CD8-positive, alpha-beta memory T cell (primary cell): ENCODE results near the gene PLEKHA3. TPM values are rescaled to one million over a fixed set of nuclear protein-coding genes. Genes with fewer than 3 reads are reported as not detected.
"Not testable (repeated sequence)": the region's sequence is repeated elsewhere in the genome, so short reads cannot be mapped to it uniquely, and the experiment has no call there.

ENCODE experiments used
- CTCF ChIA-PET: fragments of 350-600 bp; sonication (Branson Sonifier 250); formaldehyde crosslinking; loops from one replicate; lab custom pipeline; 2021; ENCODE audit warnings: antibody characterized with exemption; lab: Charles Lee
- POLR2A ChIA-PET: fragments of 350-600 bp; sonication (Branson Sonifier 250); formaldehyde crosslinking; loops from one replicate; lab custom pipeline; 2021; ENCODE audit warnings: antibody characterized with exemption; lab: Charles Lee
- DNase-seq, 5 donors: peaks; one replicate each; pipeline versions ENCODE4 v3.0.0 to v3.0.0-alpha.2; 2020 to 2022; ENCODE audit warnings: mixed read lengths in 1 of 5
- H3K27ac ChIP-seq: one replicate; pipeline ENCODE4 v1.7.0; 2013; ENCODE audit warnings: low read depth, mild to moderate bottlenecking, low read length, moderate library complexity
- H3K27me3 ChIP-seq: 2 replicates; pipeline ENCODE4 v1.7.0; 2013; ENCODE audit warnings: low read length, mild to moderate bottlenecking; ENCODE audit not compliant: insufficient read depth, poor library complexity, severe bottlenecking
- H3K36me3 ChIP-seq: 2 replicates; pipeline ENCODE4 v1.7.0; 2013; ENCODE audit warnings: mild to moderate bottlenecking, low read length, moderate library complexity; ENCODE audit not compliant: insufficient read depth
- H3K4me1 ChIP-seq: 2 replicates; pipeline ENCODE4 v1.7.0; 2013; ENCODE audit warnings: mild to moderate bottlenecking, low read length, moderate library complexity; ENCODE audit not compliant: insufficient read depth
- H3K4me3 ChIP-seq: 2 replicates; pipeline ENCODE4 v1.7.0; 2013; ENCODE audit warnings: mild to moderate bottlenecking, low read length
- H3K9me3 ChIP-seq: 2 replicates; pipeline ENCODE4 v1.7.0; 2013; ENCODE audit warnings: mild to moderate bottlenecking, low read length
- H3K27ac Mint-ChIP-seq, 8 donors: one replicate each; pipeline ENCODE4 v1.8.0; 2020 to 2021; ENCODE audit warnings: mixed read lengths in 8 of 8, mild to moderate bottlenecking in 6 of 8, inconsistent platforms in 3 of 8, moderate library complexity in 3 of 8
- H3K27me3 Mint-ChIP-seq, 2 donors: one replicate each; pipeline ENCODE4 v1.8.0; 2020 to 2021; ENCODE audit warnings: mixed read lengths in 2 of 2, mild to moderate bottlenecking in 1 of 2, moderate library complexity in 1 of 2
- H3K36me3 Mint-ChIP-seq, 3 donors: one replicate each; pipeline ENCODE4 v1.8.0; 2020 to 2021; ENCODE audit warnings: mixed read lengths in 3 of 3, inconsistent platforms in 1 of 3, mild to moderate bottlenecking in 1 of 3
- H3K4me1 Mint-ChIP-seq, 3 donors: one replicate each; pipeline ENCODE4 v1.8.0; 2020 to 2021; ENCODE audit warnings: mixed read lengths in 3 of 3, inconsistent platforms in 1 of 3, mild to moderate bottlenecking in 1 of 3
- H3K4me3 Mint-ChIP-seq, 7 donors: one replicate each; pipeline ENCODE4 v1.8.0; 2020 to 2021; ENCODE audit warnings: mixed read lengths in 7 of 7, mild to moderate bottlenecking in 6 of 7, moderate library complexity in 4 of 7, inconsistent platforms in 2 of 7
- H3K9me3 Mint-ChIP-seq, 5 donors: one replicate each; pipeline ENCODE4 v1.8.0; 2020 to 2022; ENCODE audit warnings: mixed read lengths in 5 of 5, mild to moderate bottlenecking in 3 of 5, moderate library complexity in 2 of 5, inconsistent platforms in 1 of 5
- polyA plus RNA-seq: library from polyadenylated mRNA; unstranded; fragments of 300-500 nt; fragmentation: Illumina TruSeq; gene quantifications from one replicate; pipeline ENCODE4 v1.2.3, GENCODE V29; 2021
- total RNA-seq, 2 experiments: library from RNA; stranded (reverse); gene quantifications; one replicate each; pipeline ENCODE4 v1.2.3, GENCODE V29; 2021

Gene PLEKHA3
- total and polyA plus RNA-seq, 3 experiments from 2014 or later, result 25.1 to 34.9 (median 28.1) TPM

GRCh38 chr2:178525010-178525409 is 44.8 kb downstream of the PLEKHA3 start:
- H3K36me3 Mint-ChIP-seq, result peaks cover 0 to 24% (median 13%) of the 10 kb centered on the region in 3 donors
- DNase-seq, CTCF ChIA-PET, H3K9me3 Mint-ChIP-seq, H3K36me3 ChIP-seq, H3K27ac ChIP-seq, H3K27me3 Mint-ChIP-seq, H3K9me3 ChIP-seq, H3K4me3 ChIP-seq, POLR2A ChIA-PET, H3K27ac Mint-ChIP-seq, H3K27me3 ChIP-seq: not testable (repeated sequence)
- H3K4me1 ChIP-seq, result peaks cover 12% of the 10 kb centered on the region
- H3K4me3 Mint-ChIP-seq, result peak overlapping the region in 1 of 7 donors; percentile 65
- peaks cover 21 to 71% (median 42%) of the 10 kb centered on the region in 3 donors for H3K4me1 Mint-ChIP-seq

GRCh38 chr2:178525460-178525859 is 45.2 kb downstream of the PLEKHA3 start:
- Mint-ChIP-seq H3K27ac (peak overlapping the region in 2 of 8 donors; percentile 5 to 11), H3K4me1 (peaks cover 22 to 75% (median 45%) of the 10 kb centered on the region in 3 donors), H3K4me3 (peak overlapping the region in 5 of 7 donors; percentile 1 to 51 (median 20)), H3K36me3 (peaks cover 0 to 24% (median 13%) of the 10 kb centered on the region in 3 donors)
- H3K9me3 Mint-ChIP-seq, H3K27me3 Mint-ChIP-seq, H3K4me3 ChIP-seq, H3K27me3 ChIP-seq, H3K9me3 ChIP-seq, DNase-seq, H3K36me3 ChIP-seq, POLR2A ChIA-PET, CTCF ChIA-PET, H3K27ac ChIP-seq: not testable (repeated sequence)
- H3K4me1 ChIP-seq, result peaks cover 12% of the 10 kb centered on the region

GRCh38 chr2:178526256-178526655 is 46.0 kb downstream of the PLEKHA3 start:
- POLR2A ChIA-PET, result no interaction called here
- no peaks in the 10 kb centered on the region for H3K9me3 ChIP-seq
- H3K4me1 ChIP-seq, result peaks cover 12% of the 10 kb centered on the region
- Mint-ChIP-seq H3K9me3 (peaks cover 0 to 3% (median 0%) of the 10 kb centered on the region in 5 donors), H3K27ac (no peak overlapping the region), H3K36me3 (peaks cover 0 to 32% (median 13%) of the 10 kb centered on the region in 3 donors), H3K4me3 (no peak overlapping the region), H3K4me1 (peaks cover 28 to 81% (median 52%) of the 10 kb centered on the region in 3 donors), H3K27me3 (no peaks in the 10 kb centered on the region)
- no peaks in the 10 kb centered on the region for H3K27me3 ChIP-seq
- H3K4me3 ChIP-seq, result no peak overlapping the region
- CTCF ChIA-PET, result no interaction called here
- H3K36me3 ChIP-seq, result no peaks in the 10 kb centered on the region
- DNase-seq, result no peak
- no peak overlapping the region for H3K27ac ChIP-seq

- Mint-ChIP-seq H3K27me3 (no peaks in the 10 kb centered on the region), H3K27ac (peak overlapping the region in 1 of 8 donors; percentile 52), H3K9me3 (peaks cover 0 to 3% (median 0%) of the 10 kb centered on the region in 5 donors), H3K36me3 (peaks cover 9 to 45% (median 17%) of the 10 kb centered on the region in 3 donors), H3K4me1 (peaks cover 28 to 82% (median 45%) of the 10 kb centered on the region in 3 donors), H3K4me3 (peak overlapping the region in 1 of 7 donors; percentile 29)
- POLR2A ChIA-PET, result no interaction called here
- no peak for DNase-seq
- H3K27me3 ChIP-seq, result no peaks in the 10 kb centered on the region
- H3K4me3 ChIP-seq, result no peak overlapping the region
- peaks cover 12% of the 10 kb centered on the region for H3K4me1 ChIP-seq
- no peaks in the 10 kb centered on the region for H3K9me3 ChIP-seq
- CTCF ChIA-PET, result interaction anchor here (0.9 to 1.1 kb wide), 2 partner anchors 9 kb away, joined by 3 read pairs; no protein-coding TSS in a partner anchor
- H3K36me3 ChIP-seq, result no peaks in the 10 kb centered on the region
- no peak overlapping the region for H3K27ac ChIP-seq
Measured at GRCh38 chr2:178527592-178527991, 47.3 kb downstream of the PLEKHA3 start.

GRCh38 chr2:178528647-178529046 is 48.4 kb downstream of the PLEKHA3 start:
- H3K27ac ChIP-seq, result no peak overlapping the region
- no peak overlapping the region for H3K27ac Mint-ChIP-seq
- no peaks in the 10 kb centered on the region for H3K27me3 ChIP-seq
- CTCF ChIA-PET, result no interaction called here
- H3K36me3 Mint-ChIP-seq, result peaks cover 20 to 49% (median 21%) of the 10 kb centered on the region in 3 donors
- POLR2A ChIA-PET, result no interaction called here
- H3K27me3 Mint-ChIP-seq, result no peaks in the 10 kb centered on the region
- H3K36me3 ChIP-seq, result no peaks in the 10 kb centered on the region
- H3K4me1 ChIP-seq, result peaks cover 9% of the 10 kb centered on the region
- no peak overlapping the region for H3K4me3 ChIP-seq
- H3K4me3 Mint-ChIP-seq, result no peak overlapping the region
- H3K9me3 ChIP-seq, result no peaks in the 10 kb centered on the region
- peaks cover 0 to 3% (median 0%) of the 10 kb centered on the region in 5 donors for H3K9me3 Mint-ChIP-seq
- H3K4me1 Mint-ChIP-seq, result peaks cover 23 to 71% (median 36%) of the 10 kb centered on the region in 3 donors
- no peak for DNase-seq

GRCh38 chr2:178529194-178529593 is 48.9 kb downstream of the PLEKHA3 start:
- Histone ChIP-seq H3K27me3 (no peaks in the 10 kb centered on the region), H3K36me3 (peaks cover under 1% of the 10 kb centered on the region), H3K4me3 (no peak overlapping the region), H3K9me3 (no peaks in the 10 kb centered on the region), H3K4me1 (peaks cover 3% of the 10 kb centered on the region), H3K27ac (no peak overlapping the region)
- peaks cover 25 to 53% (median 25%) of the 10 kb centered on the region in 3 donors for H3K36me3 Mint-ChIP-seq
- H3K4me3 Mint-ChIP-seq, result no peak overlapping the region
- no peak overlapping the region for H3K27ac Mint-ChIP-seq
- peaks cover 18 to 66% (median 30%) of the 10 kb centered on the region in 3 donors for H3K4me1 Mint-ChIP-seq
- peaks cover 0 to 3% (median 0%) of the 10 kb centered on the region in 5 donors for H3K9me3 Mint-ChIP-seq
- POLR2A ChIA-PET, result no interaction called here
- CTCF ChIA-PET, result no interaction called here
- H3K27me3 Mint-ChIP-seq, result no peaks in the 10 kb centered on the region
- no peak for DNase-seq

GRCh38 chr2:178530131-178530530 is 49.9 kb downstream of the PLEKHA3 start:
- POLR2A ChIA-PET, result no interaction called here
- Mint-ChIP-seq H3K4me3 (no peak overlapping the region), H3K4me1 (peaks cover 14 to 61% (median 26%) of the 10 kb centered on the region in 3 donors), H3K9me3 (peaks cover 0 to 3% (median 0%) of the 10 kb centered on the region in 5 donors), H3K36me3 (peaks cover 32 to 62% (median 34%) of the 10 kb centered on the region in 3 donors), H3K27me3 (no peaks in the 10 kb centered on the region), H3K27ac (peak overlapping the region in 1 of 8 donors; percentile 56)
- H3K4me3 ChIP-seq, result no peak overlapping the region
- H3K27ac ChIP-seq, result no peak overlapping the region
- CTCF ChIA-PET, result no interaction called here
- no peaks in the 10 kb centered on the region for H3K4me1 ChIP-seq
- peaks cover 8% of the 10 kb centered on the region for H3K36me3 ChIP-seq
- H3K27me3 ChIP-seq, result no peaks in the 10 kb centered on the region
- DNase-seq, result no peak
- no peaks in the 10 kb centered on the region for H3K9me3 ChIP-seq

- POLR2A ChIA-PET, result no interaction called here
- H3K9me3 ChIP-seq, result no peaks in the 10 kb centered on the region
- Mint-ChIP-seq H3K9me3 (peaks cover 0 to 2% (median 0%) of the 10 kb centered on the region in 5 donors), H3K27ac (peak overlapping the region in 3 of 8 donors; percentile 12 to 72 (median 56)), H3K36me3 (peaks cover 33 to 67% (median 37%) of the 10 kb centered on the region in 3 donors), H3K27me3 (no peaks in the 10 kb centered on the region), H3K4me1 (peaks cover 12 to 59% (median 23%) of the 10 kb centered on the region in 3 donors), H3K4me3 (peak overlapping the region in 1 of 7 donors; percentile 20)
- H3K36me3 ChIP-seq, result peaks cover 8% of the 10 kb centered on the region
- no peaks in the 10 kb centered on the region for H3K27me3 ChIP-seq
- H3K27ac ChIP-seq, result no peak overlapping the region
- no peak overlapping the region for H3K4me3 ChIP-seq
- no peak for DNase-seq
- CTCF ChIA-PET, result no interaction called here
- H3K4me1 ChIP-seq, result no peaks in the 10 kb centered on the region
Measured at GRCh38 chr2:178530625-178531142, 50.4 kb downstream of the PLEKHA3 start.
